GM12878 (cell line): ENCODE results near the gene MIF. TPM values are rescaled to one million over a fixed set of nuclear protein-coding genes. Genes with fewer than 3 reads are reported as not detected.

Experiments
- ATAC-seq: fragments of 200-7000 bp; cut with Tn5 transposase; 3 replicates; pipeline ENCODE4 v1.9.1; 2020; ENCODE audit warnings: mild to moderate bottlenecking, moderate library complexity
- BruUV-seq: library from RNA; stranded (reverse); fragments of 400-500 nt; replicated peaks from 2 replicates; lab custom pipeline; 2021; lab: Mats Ljungman, UMichigan
- CTCF ChIA-PET: fragments of 300-600 bp; sonication (Branson Sonifier 250); formaldehyde crosslinking; extraction: SDS; loops from one replicate; lab custom pipeline; 2021; ENCODE audit warnings: inconsistent platforms; lab: Yijun Ruan, JAX
- POLR2A ChIA-PET: fragments of 350-600 bp; formaldehyde crosslinking; extraction: SDS; loops from one replicate; lab custom pipeline; 2021; ENCODE audit warnings: inconsistent platforms; lab: Charles Lee
- RAD21 ChIA-PET: fragments of 300-600 bp; sonication (Branson Sonifier 250); formaldehyde crosslinking; loops from one replicate; lab custom pipeline; 2023; ENCODE audit warnings: antibody characterized with exemption; ENCODE audit not compliant: unreplicated experiment; lab: Charles Lee
- SMC1A ChIA-PET: fragments of 300-600 bp; sonication (Branson Sonifier 250); formaldehyde crosslinking; loops from one replicate; lab custom pipeline; 2023; ENCODE audit not compliant: unreplicated experiment, uncharacterized antibody; lab: Charles Lee
- DNase-seq: peaks from one replicate; pipeline ENCODE4 v3.0.0-alpha.2; 2011; ENCODE audit warnings: low read depth, low spot score
- FAIRE-seq: peaks from 3 replicates; lab custom pipeline; 2011; peaks lifted over from hg19 to GRCh38; lab: Jason Lieb, UNC
- H2AFZ ChIP-seq: 2 replicates; pipeline ENCODE4 v1.6.0; 2011; ENCODE audit warnings: low read depth, low read length, control low read depth; ENCODE audit not compliant: control insufficient read depth
- H3K27ac ChIP-seq: 2 replicates; pipeline ENCODE4 v1.5.1; 2011; ENCODE audit warnings: control low read depth; ENCODE audit not compliant: control insufficient read depth, insufficient read depth
- H3K27me3 ChIP-seq, 2 experiments: replicated peaks in 1 of 2; 2 replicates each; pipeline versions ENCODE4 v1.6.0 to v1.6.1; 2011; ENCODE audit warnings: low read length in 1 of 2; ENCODE audit not compliant: control insufficient read depth in 2 of 2, insufficient read depth in 2 of 2
- H3K36me3 ChIP-seq, 2 experiments: 2 replicates each; pipeline ENCODE4 v1.5.1; 2011; ENCODE audit warnings: low read length in 1 of 2; ENCODE audit not compliant: control insufficient read depth in 2 of 2, insufficient read depth in 2 of 2
- H3K4me1 ChIP-seq: 2 replicates; pipeline ENCODE4 v1.6.1; 2011; ENCODE audit warnings: mild to moderate bottlenecking, low read length, moderate library complexity, mixed read lengths; ENCODE audit not compliant: control insufficient read depth, insufficient read depth
- H3K4me2 ChIP-seq: 2 replicates; pipeline ENCODE4 v1.6.0; 2011; ENCODE audit warnings: control low read depth; ENCODE audit not compliant: control insufficient read depth, insufficient read depth
- H3K4me3 ChIP-seq: fragments of 200-600 bp; sonication (generic); 2 replicates; pipeline ENCODE4 v1.5.1; 2016
- H3K79me2 ChIP-seq: 2 replicates; pipeline ENCODE4 v1.6.0; 2011; ENCODE audit warnings: low read length; ENCODE audit not compliant: control insufficient read depth, insufficient read depth
- H3K9ac ChIP-seq: 2 replicates; pipeline ENCODE4 v1.8.0; 2011; ENCODE audit warnings: low read length, control low read depth, mixed read lengths; ENCODE audit not compliant: control insufficient read depth, insufficient read depth
- H3K9me3 ChIP-seq: replicated peaks from 3 replicates; pipeline ENCODE4 v1.5.1; 2011; ENCODE audit warnings: mild to moderate bottlenecking, low read length; ENCODE audit not compliant: control insufficient read depth, insufficient read depth
- H4K20me1 ChIP-seq: 2 replicates; pipeline ENCODE4 v1.6.0; 2011; ENCODE audit not compliant: control insufficient read depth, insufficient read depth
- ATF2 ChIP-seq: IDR thresholded peaks from 2 replicates; pipeline ENCODE4 v1.6.1; 2012; ENCODE audit warnings: low read length, inconsistent platforms
- BHLHE40 ChIP-seq, 2 experiments: fragments of 450-650 bp in 1 of 2; IDR thresholded peaks; 2 replicates each; pipeline ENCODE4 v1.6.1; 2011 to 2017; ENCODE audit warnings: low read depth in 2 of 2, borderline replicate concordance in 1 of 2, improper control_type of control experiment in 1 of 2, low read length in 1 of 2, mild to moderate bottlenecking in 1 of 2
- BMI1 ChIP-seq: fragments of 450-650 bp; IDR thresholded peaks from 2 replicates; pipeline ENCODE4 v1.6.1; 2016; ENCODE audit warnings: mild to moderate bottlenecking, moderate library complexity, borderline replicate concordance
- EED ChIP-seq: sonication (generic); IDR thresholded peaks from 2 replicates; pipeline ENCODE4 v1.6.1; 2016; ENCODE audit warnings: antibody characterized with exemption, low read depth
- EGR1 ChIP-seq, 2 experiments: IDR thresholded peaks; 1 replicate in 1 of 2; 2 replicates in 1 of 2; pipeline ENCODE4 v1.6.1; 2011 to 2012; ENCODE audit warnings: low read depth in 2 of 2, low read length in 2 of 2, borderline replicate concordance in 1 of 2, mild to moderate bottlenecking in 1 of 2, moderate library complexity in 1 of 2
- ELK1 ChIP-seq: IDR thresholded peaks from 2 replicates; pipeline ENCODE4 v1.6.1; 2012; ENCODE audit warnings: low read depth, low read length, improper control_type of control experiment
- HCFC1 ChIP-seq: fragments of 150-350 bp; IDR thresholded peaks from 2 replicates; pipeline ENCODE4 v1.6.1; 2014; ENCODE audit warnings: low read length
- IRF3 ChIP-seq: fragments of 450-650 bp; IDR thresholded peaks from 2 replicates; pipeline ENCODE4 v1.6.1; 2014; ENCODE audit warnings: mild to moderate bottlenecking
- MEF2A ChIP-seq: IDR thresholded peaks from 2 replicates; pipeline ENCODE4 v1.6.1; 2011; ENCODE audit warnings: low read depth, mild to moderate bottlenecking, low read length, moderate library complexity; ENCODE audit not compliant: insufficient read depth
- NFYB ChIP-seq: IDR thresholded peaks from 2 replicates; pipeline ENCODE4 v1.6.1; 2011; ENCODE audit warnings: low read depth, mild to moderate bottlenecking, low read length, improper control_type of control experiment, moderate library complexity; ENCODE audit not compliant: insufficient read depth
- NKRF ChIP-seq: fragments of 450-650 bp; conservative IDR thresholded peaks from 2 replicates; pipeline ENCODE4 v1.6.1; 2017; ENCODE audit warnings: mild to moderate bottlenecking, moderate library complexity
- POLR2AphosphoS5 ChIP-seq: IDR thresholded peaks from 2 replicates; pipeline ENCODE4 v1.6.1; 2011; ENCODE audit warnings: mild to moderate bottlenecking, low read length, inconsistent platforms
- TAF1 ChIP-seq: IDR thresholded peaks from 2 replicates; pipeline ENCODE4 v1.6.1; 2011; ENCODE audit warnings: mild to moderate bottlenecking, low read depth, low read length, borderline replicate concordance
- TARDBP ChIP-seq: IDR thresholded peaks from 2 replicates; pipeline ENCODE4 v1.6.1; 2016; ENCODE audit warnings: borderline replicate concordance
- ZNF207 ChIP-seq: fragments of 450-650 bp; IDR thresholded peaks from 2 replicates; pipeline ENCODE4 v1.6.1; 2014; ENCODE audit warnings: antibody characterized with exemption, mild to moderate bottlenecking, borderline replicate concordance
- ZNF274 ChIP-seq: IDR thresholded peaks from one replicate; pipeline ENCODE4 v1.8.0; 2011; ENCODE audit not compliant: insufficient read length, insufficient read depth
- WGBS: methylation state at CpG from one replicate; pipeline ENCODE4 v1.1.6; 2016; ENCODE audit warnings: low lambda C conversion rate; ENCODE audit not compliant: insufficient replicate concordance, insufficient coverage; ENCODE audit errors: missing lambda C conversion rate; 5-methylcytosine and 5-hydroxymethylcytosine counted together
- in situ Hi-C: fragments of 300-500 bp; cut with MboI; formaldehyde crosslinking; loops from 9 replicates; pipeline ENCODE4 v1.14.3; 2018; ENCODE audit warnings: mixed read lengths
- intact Hi-C: fragments of 100-400 bp; cut with micrococcal nuclease; formaldehyde crosslinking; loops from one replicate; pipeline ENCODE4 v1.14.2; 2022; ENCODE audit not compliant: unreplicated experiment
- polyA plus RNA-seq, 11 experiments: library from polyadenylated mRNA; depleted of rRNA in 4 of 11; unstranded in 6 of 11; stranded (reverse) in 5 of 11; fragments of >200 nt; fragmentation: Nextera tagmentation in 4 of 11; fragmentation: Illumina TruSeq in 1 of 11; extraction: Ambion mirVana in 4 of 11; extraction: Trizol in 1 of 11; gene quantifications; 1 replicate in 1 of 11; 2 replicates in 10 of 11; pipeline versions ENCODE4 v1.2.1 to v1.2.3, GENCODE V29; 2011 to 2016; ENCODE audit warnings: inconsistent platforms in 2 of 11, missing spikeins in 2 of 11, low read depth in 1 of 11
- total RNA-seq, 4 experiments: library from RNA; depleted of rRNA in 3 of 4; stranded (reverse); fragments of >200 nt in 3 of 4; fragmentation: Illumina TruSeq in 1 of 4; extraction: Trizol in 1 of 4; gene quantifications; 2 replicates each; pipeline versions ENCODE4 v1.2.1 to v1.2.3, GENCODE V29; 2013 to 2021

MIF gene
- total and polyA plus RNA-seq, 10 of the 15 experiments (the other 5 are each of a cell fraction or from before 2014, with no cell fraction given), result 37.7 to 2,972 (median 766) TPM

GRCh38 chr22:23857606-23858483 is 36.3 kb upstream of the MIF start, which contains the start of gene SLC2A11:
Gene SLC2A11 (plus strand): TSS chr22:23857875. CDS start chr22:23858000, 125 bp downstream.
- peak within 1 kb of the TSS; percentile 100 for H2AFZ ChIP-seq
- peak; percentile 97 for ATAC-seq
- no peaks in the 10 kb centered on the region for H3K36me3 ChIP-seq
- H3K4me1 ChIP-seq, result peaks cover 11% of the 10 kb centered on the region
- H4K20me1 ChIP-seq, result no peaks in the 10 kb centered on the region
- ChIA-PET POLR2A (interaction anchor here (0.5 to 3.7 kb wide), 19 partner anchors 10 to 713 kb away, joined by 3 to 41 read pairs (median 4); partner anchors contain the start of genes MIF and SMARCB1), RAD21 (interaction anchor here (0.6 to 3.4 kb wide), 17 partner anchors 8 to 1005 kb away, joined by 3 to 30 read pairs (median 4); partner anchors contain the start of genes C22orf15, CABIN1, CHCHD10 and DERL3), CTCF (interaction anchor here (0.7 to 2.9 kb wide), 19 partner anchors 8 to 299 kb away, joined by 3 to 45 read pairs (median 4); partner anchors contain the start of genes CHCHD10 and MIF), SMC1A (interaction anchor here (0.7 to 3.0 kb wide), 15 partner anchors 8 to 385 kb away, joined by 3 to 18 read pairs (median 4); partner anchors contain the start of genes CHCHD10, DERL3 and MIF)
- WGBS, result under 1% methylated on average over 41 of the region's 60 CpGs
- no TSS peak for BruUV-seq
- in situ Hi-C loops (no loop called here), intact Hi-C loops (no loop called here)
- FAIRE-seq, result peak; percentile 76
- peak; percentile 96 for DNase-seq
- peaks cover 7% of the 10 kb centered on the region for H3K79me2 ChIP-seq
- no peaks in the 10 kb centered on the region for H3K27me3 ChIP-seq
- H3K9ac ChIP-seq, result peak within 1 kb of the TSS; percentile 94
- peak within 1 kb of the TSS; percentile 89 for H3K4me3 ChIP-seq
- peak within 1 kb of the TSS; percentile 98 for H3K4me2 ChIP-seq
- H3K9me3 ChIP-seq, result no peaks in the 10 kb centered on the region
- H3K27ac ChIP-seq, result peak within 1 kb of the TSS; percentile 91
- TF ChIP-seq BHLHE40 (IDR thresholded peaks at IDR 0.05; ENCODE audit: borderline replicate concordance in 1 of 2, low read depth in 2 of 2, low read length in 1 of 2) (peak in 1 of 2 experiments; percentile 52; a peak in 2 of 4 replicates), ZNF207 (peak; percentile 30; the same call in 1 of the 2 replicates), ZNF274 (no peak), TARDBP (no peak), IRF3 (0 out of 2 replicates have a peak, but pooled peaks have one; percentile 11), NKRF (peak; percentile 48; the same call in 1 of the 2 replicates), EGR1 (IDR thresholded peaks at IDR 0.05; ENCODE audit: borderline replicate concordance in 1 of 2, low read depth in 2 of 2, low read length in 2 of 2) (peak in 1 of 2 experiments; percentile 34; a peak in 1 of 3 replicates), POLR2AphosphoS5 (peak; percentile 89), HCFC1 (peak; percentile 46), BMI1 (no peak), TAF1 (peak; percentile 78; the same call in 1 of the 2 replicates), EED (no peak), MEF2A (no peak), ELK1 (no peak), ATF2 (no peak), NFYB (peak; percentile 23; the same call in 1 of the 2 replicates)
